Keratinocyte (primary cell): ENCODE results near the gene PLD4. TPM values are rescaled to one million over a fixed set of nuclear protein-coding genes. Genes with fewer than 3 reads are reported as not detected.
A peak's percentile ranks its signal among the peaks of the same experiment; 100 is the strongest.

ENCODE experiments used
- DNase-seq: peaks from one replicate; pipeline ENCODE4 v3.0.0-alpha.2; 2011; ENCODE audit warnings: low read depth, missing footprints, low spot score
- FAIRE-seq: peaks from 2 replicates; lab custom pipeline; 2011; peaks lifted over from hg19 to GRCh38; lab: Jason Lieb, UNC
- H2AFZ ChIP-seq: 2 replicates; pipeline ENCODE4 v1.6.0; 2012; ENCODE audit warnings: low read length, control low read depth, inconsistent platforms; ENCODE audit not compliant: control insufficient read depth
- H3K27ac ChIP-seq: 2 replicates; pipeline ENCODE4 v1.5.1; 2011; ENCODE audit warnings: low read length; ENCODE audit not compliant: control insufficient read depth, insufficient read depth
- H3K27me3 ChIP-seq: 3 replicates; pipeline ENCODE4 v1.6.0; 2011; ENCODE audit warnings: low read length; ENCODE audit not compliant: control insufficient read depth, insufficient read depth; ENCODE audit errors: extremely low read depth
- H3K36me3 ChIP-seq, 2 experiments: 2 replicates in 1 of 2; 3 replicates in 1 of 2; pipeline ENCODE4 v1.5.1; 2011; ENCODE audit warnings: low read length in 2 of 2, mild to moderate bottlenecking in 1 of 2; ENCODE audit not compliant: control insufficient read depth in 2 of 2, insufficient read depth in 2 of 2; ENCODE audit errors: extremely low read depth in 1 of 2
- H3K4me1 ChIP-seq: 3 replicates; pipeline ENCODE4 v1.5.1; 2011; ENCODE audit warnings: low read length; ENCODE audit not compliant: control insufficient read depth, insufficient read depth; ENCODE audit errors: extremely low read depth
- H3K4me2 ChIP-seq: 3 replicates; pipeline ENCODE4 v1.6.0; 2011; ENCODE audit warnings: low read depth, low read length; ENCODE audit not compliant: control insufficient read depth, insufficient read depth; ENCODE audit errors: extremely low read depth
- H3K4me3 ChIP-seq, 3 experiments: fragments of 200-600 bp in 1 of 3; sonication (generic) in 1 of 3; 2 replicates in 2 of 3; 3 replicates in 1 of 3; pipeline ENCODE4 v1.5.1; 2011 to 2016; ENCODE audit warnings: low read length in 3 of 3, mild to moderate bottlenecking in 3 of 3, control low read depth in 2 of 3, inconsistent platforms in 1 of 3, low read depth in 1 of 3, mixed read lengths in 1 of 3, mixed run types in 1 of 3, moderate library complexity in 1 of 3; ENCODE audit not compliant: control insufficient read depth in 2 of 3, insufficient read depth in 2 of 3; ENCODE audit errors: extremely low read depth in 1 of 3
- H3K79me2 ChIP-seq: 2 replicates; pipeline ENCODE4 v1.6.0; 2012; ENCODE audit warnings: low read length; ENCODE audit not compliant: control insufficient read depth, insufficient read depth
- H3K9ac ChIP-seq: 3 replicates; pipeline ENCODE4 v1.6.0; 2011; ENCODE audit warnings: low read length; ENCODE audit not compliant: control insufficient read depth, insufficient read depth; ENCODE audit errors: extremely low read depth
- H3K9me1 ChIP-seq: 3 replicates; pipeline ENCODE4 v1.6.0; 2011; ENCODE audit warnings: low read length; ENCODE audit not compliant: control insufficient read depth, insufficient read depth; ENCODE audit errors: extremely low read depth
- H3K9me3 ChIP-seq: 2 replicates; pipeline ENCODE4 v1.5.1; 2012; ENCODE audit warnings: low read depth, low read length; ENCODE audit not compliant: control insufficient read depth
- H4K20me1 ChIP-seq: 3 replicates; pipeline ENCODE4 v1.6.0; 2011; ENCODE audit warnings: low read length; ENCODE audit not compliant: control insufficient read depth, insufficient read depth; ENCODE audit errors: extremely low read depth
- EZH2 ChIP-seq: IDR thresholded peaks from one replicate; pipeline ENCODE4 v1.6.1; 2012; ENCODE audit warnings: inconsistent platforms, mild to moderate bottlenecking, low read length, moderate library complexity
- dilution Hi-C: fragments of 300-500 bp; cut with MboI; formaldehyde crosslinking; loops from one replicate; pipeline ENCODE4 v1.7.0; 2020; ENCODE audit warnings: low sequenced_read_pairs; ENCODE audit not compliant: extremely low pct_ligation_motif_present
- polyA plus RNA-seq, 5 experiments: library from polyadenylated mRNA; depleted of rRNA in 3 of 5; stranded (reverse) in 3 of 5; stranded (forward) in 1 of 5; unstranded in 1 of 5; fragments of >200 nt; gene quantifications; 1 replicate in 1 of 5; 2 replicates in 3 of 5; 3 replicates in 1 of 5; pipeline versions ENCODE4 v1.2.1 to v1.2.3, GENCODE V29; 2011 to 2012; ENCODE audit warnings: missing spikeins in 2 of 5, low read depth in 1 of 5, low replicate concordance in 1 of 5
- TF ChIP-seq, protein P1 (sequence below), 3 experiments: IDR thresholded peaks in 1 of 3; conservative IDR thresholded peaks in 1 of 3; optimal IDR thresholded peaks in 1 of 3; 2 replicates in 2 of 3; 3 replicates in 1 of 3; pipeline versions ENCODE3 to v1.5.1; 2011; ENCODE audit warnings: low read length in 3 of 3, mild to moderate bottlenecking in 3 of 3, moderate library complexity in 2 of 3, control low read depth in 1 of 3, inconsistent platforms in 1 of 3; ENCODE audit not compliant: insufficient read depth in 2 of 3; ENCODE audit errors: extremely low read depth in 1 of 3

The PLD4 gene
- polyA plus RNA-seq, 1 donor (not counting 4 experiments of a cell fraction or from before 2014, with no cell fraction given), result not detected

DNA sequence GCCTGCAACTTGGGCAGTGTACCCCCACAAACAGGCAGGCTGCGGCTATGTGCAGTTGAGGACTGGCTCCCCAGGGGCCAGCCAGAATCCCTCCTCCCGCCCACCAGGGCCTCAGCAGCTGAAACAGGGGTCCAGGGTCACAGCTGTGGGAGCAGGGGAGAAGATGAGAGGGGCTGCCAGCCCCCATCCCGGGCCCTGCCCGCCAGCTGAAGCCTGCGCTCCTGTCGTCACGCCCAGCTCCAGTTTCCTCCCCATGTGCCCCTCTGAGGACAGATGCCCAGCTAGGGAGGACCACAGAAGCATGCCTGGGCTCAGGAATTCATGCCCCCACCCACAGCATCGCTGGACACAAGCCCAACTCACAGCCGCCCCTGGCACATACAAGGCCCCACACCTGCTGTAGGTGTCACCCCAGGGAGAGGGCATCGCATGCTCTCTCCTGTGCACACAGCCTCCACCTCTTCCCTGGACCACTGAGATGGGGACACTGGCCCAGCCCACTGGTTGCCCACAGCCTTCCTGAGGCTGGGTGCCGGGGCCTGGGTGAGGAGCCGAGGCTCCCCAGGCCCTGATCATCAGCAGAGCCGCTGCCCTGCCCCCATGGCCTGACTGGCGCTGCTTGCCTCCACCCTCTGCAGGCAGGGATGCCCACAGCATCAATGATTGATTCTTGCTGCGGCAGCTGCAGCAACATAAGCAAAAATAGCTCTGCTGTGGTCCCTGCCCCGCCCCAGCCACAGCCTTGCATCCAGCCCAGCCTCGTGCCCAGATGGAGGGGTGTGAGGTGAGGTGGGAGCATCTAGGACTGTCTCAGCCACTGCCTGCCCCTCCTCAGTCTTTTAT lies 57.2 kb downstream of the PLD4 start:
- DNase-seq, result no peak
- no peak overlapping the region for H3K9ac ChIP-seq
- dilution Hi-C loops, result no loop called here

DNA sequence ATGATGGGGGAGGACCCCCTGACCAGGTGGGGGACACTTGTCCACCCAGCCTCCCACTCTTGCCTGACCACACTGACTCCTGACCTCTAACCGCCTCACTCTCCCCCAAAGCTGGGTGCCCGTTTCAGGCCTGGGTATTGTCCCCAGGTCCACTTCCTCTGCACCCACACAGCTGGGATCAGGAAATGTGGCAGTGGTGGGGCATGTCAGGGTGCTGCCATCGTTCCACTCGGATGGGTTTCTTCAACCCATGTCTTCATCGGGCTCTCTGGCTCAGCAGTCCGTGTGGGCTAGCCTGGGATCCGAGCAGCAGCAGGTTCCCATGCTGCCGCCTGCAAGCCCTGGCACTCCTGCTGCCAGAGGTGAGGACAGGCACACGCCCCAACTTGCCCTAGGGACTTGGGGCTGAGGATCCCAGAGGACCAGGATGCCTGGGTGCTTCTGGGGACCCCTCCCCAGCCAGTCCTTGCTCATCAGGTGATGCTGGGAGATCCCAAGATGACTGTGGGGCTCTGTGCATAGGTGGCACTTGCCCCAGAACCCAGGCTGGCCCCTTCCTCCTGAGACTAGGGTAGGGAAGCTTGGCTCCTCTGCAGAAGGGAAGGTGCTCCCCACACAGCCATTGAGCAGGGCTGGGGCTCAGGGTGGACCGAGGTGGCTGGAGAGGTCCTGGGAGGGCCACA lies 58.0 kb downstream of the PLD4 start:
- Histone ChIP-seq H3K36me3 (no peaks in the 10 kb centered on the region), H2AFZ (no peak overlapping the region), H3K4me3 (no peak overlapping the region), H4K20me1 (no peaks in the 10 kb centered on the region), H3K27ac (no peak overlapping the region), H3K4me2 (peak overlapping the region; percentile 30), H3K79me2 (peaks cover 5% of the 10 kb centered on the region), H3K4me1 (peaks cover 22% of the 10 kb centered on the region), H3K9me3 (no peaks in the 10 kb centered on the region), H3K27me3 (no peaks in the 10 kb centered on the region), H3K9ac (peak overlapping the region; percentile 7), H3K9me1 (no peaks in the 10 kb centered on the region)
- FAIRE-seq (no peak), DNase-seq (no peak)
- no peak for TF ChIP-seq EZH2
- TF ChIP-seq, protein P1, sequence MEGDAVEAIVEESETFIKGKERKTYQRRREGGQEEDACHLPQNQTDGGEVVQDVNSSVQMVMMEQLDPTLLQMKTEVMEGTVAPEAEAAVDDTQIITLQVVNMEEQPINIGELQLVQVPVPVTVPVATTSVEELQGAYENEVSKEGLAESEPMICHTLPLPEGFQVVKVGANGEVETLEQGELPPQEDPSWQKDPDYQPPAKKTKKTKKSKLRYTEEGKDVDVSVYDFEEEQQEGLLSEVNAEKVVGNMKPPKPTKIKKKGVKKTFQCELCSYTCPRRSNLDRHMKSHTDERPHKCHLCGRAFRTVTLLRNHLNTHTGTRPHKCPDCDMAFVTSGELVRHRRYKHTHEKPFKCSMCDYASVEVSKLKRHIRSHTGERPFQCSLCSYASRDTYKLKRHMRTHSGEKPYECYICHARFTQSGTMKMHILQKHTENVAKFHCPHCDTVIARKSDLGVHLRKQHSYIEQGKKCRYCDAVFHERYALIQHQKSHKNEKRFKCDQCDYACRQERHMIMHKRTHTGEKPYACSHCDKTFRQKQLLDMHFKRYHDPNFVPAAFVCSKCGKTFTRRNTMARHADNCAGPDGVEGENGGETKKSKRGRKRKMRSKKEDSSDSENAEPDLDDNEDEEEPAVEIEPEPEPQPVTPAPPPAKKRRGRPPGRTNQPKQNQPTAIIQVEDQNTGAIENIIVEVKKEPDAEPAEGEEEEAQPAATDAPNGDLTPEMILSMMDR (optimal IDR thresholded peaks at IDR 0.05 in 1 of 3, IDR thresholded peaks at IDR 0.05 in 1 of 3, conservative IDR thresholded peaks at IDR 0.05 in 1 of 3; ENCODE audit: extremely low read depth in 1 of 3, insufficient read depth in 2 of 3, low read length in 3 of 3), result no peak
- dilution Hi-C loops, result no loop called here

More for the DNA sequence above, 57.2 kb downstream of the PLD4 start:
- Histone ChIP-seq H4K20me1 (no peaks in the 10 kb centered on the region), H3K4me3 (no peak overlapping the region), H3K36me3 (no peaks in the 10 kb centered on the region), H3K27me3 (no peaks in the 10 kb centered on the region), H3K79me2 (peaks cover 10% of the 10 kb centered on the region), H3K27ac (no peak overlapping the region), H3K4me2 (no peak overlapping the region), H2AFZ (no peak overlapping the region), H3K4me1 (peaks cover 24% of the 10 kb centered on the region), H3K9me1 (no peaks in the 10 kb centered on the region), H3K9me3 (no peaks in the 10 kb centered on the region)
- TF ChIP-seq, protein P1 (optimal IDR thresholded peaks at IDR 0.05 in 1 of 3, IDR thresholded peaks at IDR 0.05 in 1 of 3, conservative IDR thresholded peaks at IDR 0.05 in 1 of 3; ENCODE audit: extremely low read depth in 1 of 3, insufficient read depth in 2 of 3, low read length in 3 of 3), result no peak
- TF ChIP-seq EZH2, result no peak
- FAIRE-seq, result no peak

Other genes starting within 250 kb of the PLD4 start
- gene INF2, start 235.3 kb upstream of the PLD4 start, polyA plus RNA-seq, result 22.6 to 42.4 TPM (median 31.6 TPM) in 3 replicates
- gene ADSS1, start 200.7 kb upstream of the PLD4 start, polyA plus RNA-seq, result 1.7 to 4.9 TPM (median 1.8 TPM) in 3 replicates
- gene SIVA1, start 171.7 kb upstream of the PLD4 start, polyA plus RNA-seq, result 33.5 to 63.3 TPM (median 35.3 TPM) in 3 replicates
- gene AKT1, start 129.1 kb upstream of the PLD4 start, polyA plus RNA-seq, result 82.3 to 102 TPM (median 95.5 TPM) in 3 replicates
- 0.50 to 0.73 TPM (median 0.73 TPM) in 3 replicates for gene ZBTB42, start 123.8 kb upstream of the PLD4 start, polyA plus RNA-seq
- 8.7 to 15.6 TPM (median 14.9 TPM) in 3 replicates for gene CEP170B, start 59.6 kb upstream of the PLD4 start, polyA plus RNA-seq
- 142 to 198 TPM (median 164 TPM) in 3 replicates for gene AHNAK2, start 53.5 kb downstream of the PLD4 start, polyA plus RNA-seq
- gene CLBA1, start 60.9 kb downstream of the PLD4 start, polyA plus RNA-seq, result 8.6 to 11.7 TPM (median 9.1 TPM) in 3 replicates
- gene CDCA4, start 96.2 kb downstream of the PLD4 start, polyA plus RNA-seq, result 29.8 to 48.7 TPM (median 35.7 TPM) in 3 replicates
- gene GPR132, start 140.6 kb downstream of the PLD4 start, polyA plus RNA-seq, result not detected in 3 replicates
- gene JAG2, start 243.9 kb downstream of the PLD4 start, polyA plus RNA-seq, result 28.3 to 38.2 TPM (median 36.5 TPM) in 3 replicates